ENCODE results near the gene ARHGAP26.

Gene ARHGAP26

DNA sequence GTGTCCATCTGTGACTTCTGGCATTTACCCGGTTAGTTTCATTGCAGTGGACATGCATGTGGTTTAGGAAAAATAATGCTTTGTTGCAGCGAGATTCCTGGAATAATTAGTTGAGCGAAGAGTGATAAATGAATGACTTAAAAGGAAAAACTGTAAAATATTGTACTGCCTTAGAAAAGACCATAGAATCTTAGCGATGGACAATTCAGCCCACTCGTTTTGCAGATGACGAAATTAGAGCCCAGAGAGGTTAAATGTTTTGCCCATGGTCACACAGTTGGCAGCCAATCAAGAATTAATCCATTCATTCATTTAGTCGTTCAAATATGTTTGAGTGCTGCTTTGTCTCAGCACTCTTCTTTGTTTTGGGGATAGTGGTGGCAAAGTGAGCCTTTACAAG lies 107.9 kb downstream of the ARHGAP26 start:
- DNase-seq, result no peak

DNA sequence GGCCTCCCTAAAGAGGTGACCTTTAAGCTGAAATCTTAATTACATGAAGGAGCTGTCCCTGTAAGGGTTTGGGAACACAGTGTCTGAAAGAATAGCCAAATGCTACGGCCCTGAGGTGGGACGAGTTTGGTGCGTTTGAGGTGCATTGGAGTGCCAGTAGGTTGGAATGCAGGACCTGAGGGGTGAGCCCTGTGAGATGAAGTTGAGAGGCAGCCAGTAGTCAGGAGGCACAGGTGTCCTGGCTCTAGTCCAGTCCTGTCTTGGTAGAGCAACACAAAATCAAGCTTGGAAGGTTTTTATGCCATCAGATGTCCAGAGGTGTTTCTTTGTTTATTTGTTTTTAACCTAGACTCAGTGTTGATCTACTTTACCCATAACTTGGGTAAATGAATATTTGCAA lies 108.5 kb downstream of the ARHGAP26 start:
- no peak for DNase-seq

DNA sequence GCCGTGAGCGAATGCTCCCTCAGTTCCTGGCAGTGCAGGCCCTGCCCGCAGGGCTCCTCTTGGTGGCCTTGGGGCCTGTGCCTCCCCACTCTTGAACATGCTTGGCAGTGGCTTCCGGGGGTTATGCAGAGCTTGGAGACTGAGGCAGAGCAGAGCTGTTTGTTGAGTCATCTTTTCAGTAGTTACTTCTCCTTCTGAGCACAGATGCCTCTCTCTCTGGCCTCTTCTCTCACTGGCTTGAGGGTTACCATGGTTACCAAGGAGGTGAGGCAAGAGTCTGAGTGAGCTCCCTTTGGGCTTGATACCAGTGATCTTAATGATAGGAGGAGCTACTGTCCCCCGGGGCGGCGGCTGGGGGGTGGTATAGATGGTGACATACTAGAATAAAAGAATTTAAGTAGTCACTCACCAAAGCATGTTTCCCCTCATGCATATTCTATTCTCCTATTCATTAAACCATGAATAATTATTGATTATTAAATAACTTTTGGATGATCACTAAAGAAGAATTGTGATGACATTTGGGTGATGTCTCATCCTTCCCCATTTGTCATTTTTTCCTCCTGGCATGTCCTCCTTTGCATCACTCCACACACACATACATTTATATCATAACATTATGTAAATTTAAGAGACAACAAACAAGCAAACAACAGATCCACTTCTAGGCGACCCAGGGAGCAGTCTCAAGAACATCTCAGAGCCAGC lies 111.1 kb downstream of the ARHGAP26 start:
- no peak for DNase-seq

DNA sequence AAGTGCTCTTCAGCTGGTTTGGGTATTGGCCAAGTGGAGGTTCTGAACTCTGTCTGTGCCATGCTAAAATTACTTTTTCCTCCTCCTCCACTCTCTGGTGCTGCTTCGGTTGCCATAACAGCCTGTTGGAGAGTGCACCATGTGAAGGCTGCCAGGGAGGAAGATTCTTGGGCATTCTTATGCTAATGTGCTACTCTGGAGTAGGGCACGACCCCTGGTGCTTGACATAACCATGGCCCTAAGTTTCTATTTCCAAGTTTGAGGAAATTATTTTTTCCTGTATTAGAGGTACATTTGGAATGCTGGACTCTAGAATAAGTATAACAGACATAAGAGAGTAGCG lies 111.6 kb downstream of the ARHGAP26 start:
- DNase-seq, result no peak

DNA sequence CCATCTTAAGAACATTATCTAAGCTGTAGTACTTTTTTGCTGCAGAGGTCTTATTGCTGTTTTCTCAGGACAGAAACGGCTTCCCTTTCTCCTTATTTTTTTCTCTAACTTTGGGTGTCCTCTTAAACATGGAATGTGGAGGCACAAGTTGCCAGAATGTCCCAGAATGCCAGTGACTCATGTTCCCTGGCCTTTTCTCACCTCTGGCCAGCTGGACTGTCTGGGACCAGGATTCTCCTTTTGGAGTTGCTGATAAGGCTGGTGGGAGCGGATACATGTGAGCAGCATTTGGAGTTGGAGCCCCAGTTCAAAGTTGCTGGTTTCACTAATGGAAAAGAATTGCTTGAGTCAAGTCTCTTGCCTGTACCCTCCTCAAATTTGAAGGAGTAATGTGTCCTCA lies 112.8 kb downstream of the ARHGAP26 start:
- no peak for DNase-seq

DNA sequence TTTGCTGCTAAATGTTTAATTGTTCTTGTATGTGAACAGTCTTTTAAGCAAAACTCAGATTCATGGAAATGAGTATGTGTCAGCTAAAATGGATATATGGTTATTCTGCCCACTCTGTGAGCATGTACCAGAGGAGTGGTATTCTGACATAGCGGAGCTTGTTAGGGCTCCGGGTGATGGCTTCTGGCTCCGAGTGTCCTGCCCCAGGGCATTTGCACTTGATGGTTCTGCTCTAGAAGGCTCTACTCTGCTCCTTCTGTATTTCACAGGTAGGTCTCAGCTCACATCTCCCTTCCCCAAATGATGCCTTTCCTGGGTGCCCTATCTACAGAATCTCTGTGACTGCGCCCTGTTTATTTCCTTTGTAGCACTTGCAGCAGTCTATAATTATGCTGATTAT lies 113.3 kb downstream of the ARHGAP26 start:
- no peak for DNase-seq

DNA sequence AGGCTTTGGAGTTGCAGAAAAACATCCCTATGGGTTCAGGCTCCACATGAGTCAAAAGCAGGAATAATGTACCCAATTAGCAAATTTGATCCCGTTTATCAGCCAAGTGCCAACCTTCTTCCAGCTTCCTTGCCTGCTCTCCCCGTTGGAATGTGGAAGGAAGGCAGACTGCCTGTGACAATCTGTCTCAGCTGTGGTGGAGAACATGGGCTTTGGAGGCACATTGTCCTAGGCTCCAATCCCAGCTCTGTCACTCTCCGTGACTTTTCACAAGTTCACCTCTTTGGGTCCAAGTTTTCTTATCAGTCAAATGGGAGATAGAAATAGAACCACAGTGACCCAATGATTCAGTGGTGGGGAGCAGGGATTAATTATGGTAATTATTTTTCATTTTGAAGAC lies 113.9 kb downstream of the ARHGAP26 start:
- no peak for DNase-seq

DNA sequence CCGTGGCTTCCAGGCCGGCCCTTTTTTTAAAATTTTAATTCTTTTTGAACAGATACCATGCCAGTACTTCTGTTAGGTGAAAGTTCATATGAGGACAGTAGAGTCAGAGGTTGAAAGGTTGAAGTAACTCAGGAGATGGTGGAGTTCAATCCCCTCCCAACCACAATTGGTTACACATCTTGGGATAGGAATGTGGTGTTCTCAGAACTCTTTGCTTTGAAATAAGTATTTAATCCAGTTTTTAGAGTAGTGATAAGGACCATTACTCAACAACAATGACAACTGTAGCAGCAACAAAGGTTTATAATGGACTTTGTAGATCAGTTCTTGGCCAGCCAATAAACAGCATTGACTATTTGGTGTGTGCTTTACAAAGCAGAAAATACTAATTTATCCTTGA lies 116.0 kb downstream of the ARHGAP26 start:
- no peak for DNase-seq

DNA sequence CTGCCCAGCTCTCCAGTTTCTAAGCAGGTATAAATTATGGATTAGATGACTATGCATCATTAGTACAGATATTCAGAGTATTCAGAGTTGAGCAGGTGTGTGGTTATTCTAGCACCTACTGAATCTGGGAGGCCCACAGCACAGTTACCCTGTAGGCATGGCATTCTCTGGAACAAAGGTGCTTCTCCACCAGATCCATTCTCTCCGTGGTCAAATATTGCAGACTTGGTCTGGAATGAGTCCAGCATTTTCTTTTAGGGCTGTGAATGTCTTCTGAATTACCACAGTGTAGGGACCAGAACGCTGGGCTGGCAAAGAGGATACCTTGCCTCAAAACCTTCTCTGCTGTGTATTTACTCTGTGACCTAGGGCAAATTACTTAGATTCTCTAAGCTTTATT lies 116.8 kb downstream of the ARHGAP26 start:
- no peak for DNase-seq

DNA sequence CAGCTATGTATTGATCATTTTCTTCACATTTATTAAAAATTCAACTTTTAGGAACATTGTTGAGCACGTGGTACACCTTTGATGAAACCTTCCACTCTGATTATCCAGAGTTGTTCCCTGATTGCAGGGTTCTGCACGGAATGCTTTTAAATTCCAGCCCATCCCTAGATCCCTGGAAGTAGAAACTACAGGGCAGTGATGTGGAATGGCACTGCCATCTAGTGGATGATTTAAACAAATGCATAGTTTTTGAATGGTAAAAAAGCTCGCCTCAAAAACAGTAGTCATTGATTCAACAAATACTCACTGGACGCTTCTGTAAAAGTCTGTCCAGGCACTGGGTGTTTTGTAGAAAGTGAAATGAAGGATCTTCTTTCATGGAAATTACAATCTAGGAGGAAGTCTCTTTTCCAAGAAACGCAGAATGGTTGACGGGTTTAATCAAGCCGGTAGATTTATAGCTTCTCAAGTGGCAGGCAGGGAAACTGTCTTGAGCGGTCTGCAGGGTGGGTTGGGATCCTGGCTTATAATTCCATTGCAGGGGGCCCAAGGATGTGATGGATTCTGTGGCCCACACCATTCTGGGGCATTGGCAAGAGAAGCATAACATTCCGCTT lies 118.4 kb downstream of the ARHGAP26 start:
- no peak for DNase-seq

DNA sequence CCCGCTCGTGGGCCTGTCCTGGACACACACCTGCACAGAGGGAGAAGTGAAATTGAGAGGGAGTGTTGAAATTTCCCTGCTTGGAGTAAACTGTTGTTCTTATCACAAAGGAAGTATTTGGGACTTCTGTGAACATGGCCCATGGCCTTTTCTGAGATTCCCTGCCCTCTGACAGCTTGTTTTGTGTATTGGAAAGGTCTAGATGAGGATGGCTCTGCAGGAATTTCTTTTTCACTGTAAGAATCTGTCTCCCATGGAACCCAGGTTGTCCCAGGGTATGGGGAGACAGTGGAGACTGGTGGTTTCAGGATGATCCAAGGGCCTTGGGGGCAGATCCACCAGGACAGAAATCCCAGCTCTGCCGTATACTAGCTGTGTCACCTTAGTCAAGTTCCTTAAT lies 121.8 kb downstream of the ARHGAP26 start:
- no peak for DNase-seq

DNA sequence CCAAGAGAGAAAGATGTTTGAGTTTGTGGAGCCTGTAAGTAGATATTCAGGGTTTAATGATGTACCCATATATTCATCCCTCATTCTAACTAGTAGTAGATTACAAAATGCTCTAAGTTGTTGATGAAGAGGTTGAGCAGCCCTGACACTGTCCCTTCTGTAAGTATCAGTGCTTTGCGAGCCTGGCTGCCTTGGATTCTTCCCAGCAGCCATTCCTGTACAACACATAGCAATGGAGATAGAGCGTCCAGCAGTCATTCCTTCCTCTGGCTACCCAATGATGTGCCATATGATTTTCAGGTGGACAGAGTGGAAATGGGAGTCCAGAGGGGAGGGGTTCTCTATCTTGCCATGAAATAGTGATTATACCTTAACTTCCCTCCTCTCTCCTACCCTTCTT lies 124.1 kb downstream of the ARHGAP26 start:
- DNase-seq, result no peak

DNA sequence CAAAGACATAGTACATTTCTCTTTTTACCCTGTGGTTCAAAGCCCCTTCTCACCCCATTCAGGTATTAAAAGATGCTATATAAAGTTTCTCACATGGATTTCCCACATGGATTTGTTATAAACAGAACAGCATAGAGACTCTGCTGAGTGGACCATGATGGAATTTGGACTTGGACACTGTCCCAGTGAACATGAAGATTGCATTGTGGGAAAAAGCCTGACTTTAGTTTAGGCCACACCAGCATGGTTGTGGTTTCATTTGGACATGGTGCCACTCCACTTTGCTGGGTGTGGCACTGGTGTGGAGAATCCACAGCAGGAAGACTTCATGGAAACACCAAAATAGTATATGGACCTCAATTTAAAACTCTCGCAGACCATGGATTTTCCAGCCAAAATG lies 124.6 kb downstream of the ARHGAP26 start:
- DNase-seq, result no peak

DNA sequence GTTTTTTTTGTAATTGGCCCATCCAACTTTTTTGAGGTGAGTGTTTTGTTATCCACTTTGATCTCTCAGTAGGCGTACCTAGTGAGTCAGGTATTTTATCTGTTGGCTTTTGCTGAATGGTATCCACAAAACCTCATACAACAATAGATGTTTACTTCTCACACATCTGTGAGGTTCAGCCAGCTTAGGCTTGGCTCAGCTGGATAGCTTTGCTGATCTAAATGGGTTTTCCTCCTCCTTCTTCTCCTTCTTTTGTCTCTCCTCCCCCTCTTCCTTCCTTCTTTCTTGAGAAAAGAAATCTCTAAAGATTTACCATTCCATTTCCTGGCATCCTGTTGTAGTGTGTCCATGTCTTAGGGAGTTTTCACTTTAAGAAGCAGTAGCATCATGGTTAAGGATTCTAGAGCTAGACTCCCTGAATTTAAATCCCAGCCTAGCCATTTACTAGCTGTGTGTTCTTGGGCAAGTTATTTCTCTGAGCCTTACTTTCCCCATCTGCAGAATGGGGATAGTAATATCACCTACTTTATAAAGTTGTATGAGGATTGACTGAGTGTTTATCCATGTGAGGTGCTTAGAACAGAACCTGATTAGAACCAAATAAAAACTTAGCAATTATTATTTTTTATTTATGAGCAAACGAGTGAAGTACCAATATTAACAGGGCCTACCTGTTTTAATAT lies 126.3 kb downstream of the ARHGAP26 start:
- DNase-seq, result no peak

DNA sequence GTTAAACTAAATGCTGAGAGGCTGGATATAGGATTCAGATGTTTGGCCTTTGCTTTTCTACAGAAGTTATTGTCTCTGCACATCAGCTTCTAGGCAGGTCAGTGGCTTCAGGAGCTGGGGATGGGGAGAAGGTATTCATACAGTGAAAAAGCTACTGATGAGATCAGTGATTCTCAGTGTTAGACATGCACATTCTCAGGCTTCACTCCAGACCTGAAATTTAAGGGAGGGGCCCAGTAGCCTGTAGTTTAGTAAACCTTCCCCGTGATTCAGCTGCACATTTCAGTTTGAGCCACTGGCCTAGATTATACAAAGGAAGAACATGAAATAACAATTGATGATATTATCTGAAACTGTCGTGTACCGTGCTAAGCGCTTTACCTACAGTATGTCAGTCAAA lies 127.2 kb downstream of the ARHGAP26 start:
- no peak for DNase-seq

DNA sequence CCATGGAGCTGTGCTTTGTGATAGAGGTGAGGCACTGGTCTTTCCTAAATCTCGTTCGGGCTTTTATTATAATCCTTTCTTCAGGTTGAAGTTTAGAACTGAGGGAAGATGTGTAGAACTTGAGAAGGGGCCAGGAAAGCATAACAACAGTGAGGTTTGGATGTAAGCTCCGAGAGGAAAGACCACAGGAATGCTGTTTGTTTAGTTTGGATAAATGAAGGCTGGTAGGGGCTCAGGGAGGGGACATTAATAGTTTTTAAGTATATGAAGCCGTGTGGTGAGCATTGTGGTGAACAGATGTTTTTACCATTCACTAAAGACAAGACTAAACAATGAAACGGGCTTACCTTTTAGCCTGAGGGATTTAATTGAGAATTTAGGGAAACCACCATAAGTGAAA lies 130.8 kb downstream of the ARHGAP26 start:
- DNase-seq, result no peak

DNA sequence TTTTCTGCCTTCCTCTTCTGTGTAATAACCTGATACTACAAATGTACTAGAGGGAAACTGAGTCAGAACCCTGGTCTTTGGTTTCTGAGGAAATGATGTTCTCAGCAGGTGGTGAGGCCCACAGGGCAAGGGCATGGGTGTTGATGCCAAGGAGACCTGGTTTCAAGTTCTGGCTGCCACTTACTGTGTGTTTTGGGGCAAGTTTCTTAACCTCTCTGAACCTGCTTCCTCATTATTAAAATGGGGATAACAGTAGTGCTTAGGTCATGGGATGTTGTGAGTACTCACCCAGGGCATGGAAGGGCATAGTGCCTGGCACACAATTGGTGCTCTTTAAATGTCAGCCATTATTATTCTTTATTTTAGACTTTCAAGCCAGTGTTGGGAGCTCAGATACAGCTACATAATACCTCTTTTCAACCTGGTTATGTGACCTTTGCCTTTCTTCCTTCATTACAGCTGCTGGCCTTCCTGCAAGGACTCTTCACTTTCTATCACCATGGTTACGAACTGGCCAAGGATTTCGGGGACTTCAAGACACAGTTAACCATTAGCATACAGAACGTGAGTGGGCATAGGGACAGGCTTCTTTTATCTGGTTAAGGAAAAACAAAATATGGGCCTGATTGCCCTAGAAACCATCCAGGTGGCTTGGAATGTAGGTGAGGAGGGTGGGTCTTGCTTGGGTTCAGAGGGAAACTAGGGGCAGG lies 131.5 kb downstream of the ARHGAP26 start:
- no peak for DNase-seq

DNA sequence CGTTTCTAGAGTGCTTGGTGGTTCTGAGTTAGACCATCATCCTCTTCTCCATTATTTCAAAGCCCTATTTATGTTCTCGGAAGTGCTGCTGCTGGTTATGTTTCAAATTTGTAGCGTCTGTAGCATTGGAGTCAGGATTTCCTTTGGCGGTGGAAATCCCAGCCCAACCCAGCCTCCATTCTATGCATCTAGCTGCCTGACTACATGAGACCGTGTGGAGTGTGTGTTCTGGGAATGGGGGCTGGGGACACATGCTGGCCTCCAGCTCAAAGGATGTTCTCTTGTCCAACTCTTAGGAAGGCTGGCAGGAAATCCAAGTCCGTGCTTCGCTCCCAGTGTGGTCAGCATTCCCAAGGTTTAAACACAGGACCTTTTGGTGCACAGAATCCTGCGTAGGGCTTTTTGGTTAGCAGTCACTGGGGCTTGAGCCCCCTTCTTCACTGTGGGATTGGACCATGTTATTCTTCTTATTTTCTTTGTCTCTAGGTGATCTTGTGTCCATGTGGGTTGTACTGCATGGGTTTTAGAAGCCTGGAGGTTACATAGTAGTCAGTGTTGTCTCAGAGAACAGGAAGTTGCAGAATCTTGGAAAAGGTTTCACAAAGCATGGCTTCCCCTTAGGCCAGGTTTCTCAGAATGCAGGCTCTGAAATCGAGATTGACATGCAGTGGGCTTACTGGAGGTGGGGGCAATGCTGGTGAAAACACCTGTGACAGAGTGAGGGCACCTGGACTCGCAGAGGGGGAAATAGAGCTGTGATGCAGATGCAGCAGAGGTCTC lies 132.2 kb downstream of the ARHGAP26 start:
- no peak for DNase-seq

DNA sequence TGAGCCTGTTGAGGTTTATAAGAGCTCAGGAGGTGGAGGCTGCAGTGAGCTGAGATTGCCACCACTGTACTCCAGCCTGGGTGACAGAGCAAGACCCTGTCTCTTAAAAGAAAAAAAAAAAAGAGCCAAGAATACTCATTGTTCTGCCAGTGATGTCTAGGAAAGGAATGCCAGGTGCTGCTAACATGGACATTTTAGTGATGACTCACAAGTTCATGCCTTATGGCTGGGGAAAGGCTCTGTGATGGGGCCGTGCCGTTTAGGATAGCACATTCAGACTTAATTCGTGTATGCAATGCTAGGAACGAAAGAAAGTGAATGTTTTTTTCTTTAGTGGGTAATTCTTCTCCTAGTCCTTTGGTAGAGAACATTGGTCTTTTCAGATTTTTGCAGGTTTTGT lies 134.2 kb downstream of the ARHGAP26 start:
- DNase-seq, result no peak

DNA sequence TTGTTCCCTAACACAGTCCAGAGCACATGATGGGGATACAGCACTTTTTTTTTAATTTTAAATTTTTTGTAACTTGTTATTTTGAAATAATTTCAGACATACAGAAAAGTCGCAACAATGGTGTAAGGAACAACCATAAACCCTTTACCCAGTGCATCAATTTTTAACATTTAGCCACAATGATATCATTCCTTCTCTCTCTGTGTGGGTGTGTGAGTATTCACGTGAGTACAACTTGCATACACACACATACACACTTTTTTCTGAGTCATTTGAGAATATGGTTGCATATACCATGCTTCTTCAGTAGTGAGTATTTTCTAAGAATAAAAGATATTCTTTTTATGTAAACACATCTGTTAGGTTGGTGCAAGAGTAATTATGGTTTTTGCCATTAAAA lies 135.2 kb downstream of the ARHGAP26 start:
- DNase-seq, result no peak

DNA sequence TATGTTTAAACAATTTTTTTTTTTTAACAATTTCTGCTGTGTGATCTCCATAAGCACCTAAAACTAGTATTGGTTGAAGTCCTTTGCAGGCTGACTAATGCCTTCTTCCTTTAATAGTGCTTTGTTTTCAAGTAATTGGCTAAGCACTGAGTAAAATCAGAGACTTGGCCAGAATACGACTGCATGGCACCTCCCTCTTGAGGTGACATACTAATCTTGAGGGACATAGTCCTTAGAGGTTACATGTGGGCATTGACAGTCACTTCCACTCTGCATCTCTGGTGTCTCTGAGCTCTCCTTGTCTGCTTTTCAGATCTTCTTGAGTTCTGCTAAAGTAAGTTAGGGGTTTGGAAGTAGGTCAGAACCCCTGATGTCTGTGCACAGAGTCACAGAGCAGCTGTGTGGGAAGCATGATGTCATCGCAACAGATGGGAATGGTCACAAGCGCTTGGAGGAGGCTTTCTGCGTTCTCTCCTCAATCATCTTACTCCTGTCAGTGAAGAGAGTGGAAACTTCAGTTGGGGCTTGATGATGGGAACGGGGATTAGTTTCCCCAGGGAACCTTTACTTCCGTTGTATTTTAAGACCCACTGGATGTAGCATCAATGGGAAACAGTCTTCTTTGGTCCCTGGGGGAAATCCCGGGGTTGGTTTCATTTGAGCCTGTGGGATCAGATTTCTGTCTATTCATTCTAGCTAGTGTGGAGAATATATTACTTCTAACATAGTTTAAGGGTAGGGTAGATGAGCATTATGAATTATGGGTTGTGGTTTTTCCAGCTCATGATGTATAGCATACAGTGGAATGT lies 136.9 kb downstream of the ARHGAP26 start:
- DNase-seq, result no peak

DNA sequence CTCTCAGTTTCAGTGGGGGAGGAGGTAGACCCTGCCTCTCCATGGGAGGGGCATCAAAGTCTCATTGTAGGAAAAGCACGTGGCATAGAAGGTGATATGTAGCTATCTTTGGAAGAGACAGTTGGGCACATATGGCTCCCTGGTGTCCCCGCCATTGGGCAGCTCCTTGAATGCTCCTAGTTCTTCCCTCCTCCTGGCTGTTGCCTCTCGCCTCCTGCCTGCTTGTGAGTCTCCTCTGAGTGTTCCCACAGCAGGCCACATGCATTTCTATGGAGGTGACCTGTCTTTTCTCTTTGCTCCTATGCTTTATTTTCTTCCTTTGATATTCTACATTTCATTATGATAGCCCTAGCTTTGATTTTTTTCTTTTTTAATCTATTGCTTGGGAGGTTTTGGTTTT lies 138.5 kb downstream of the ARHGAP26 start:
- DNase-seq, result no peak
